VCaP (cell line): Measurements from ENCODE around the gene PRDX2.

Experiments used
- H3K27ac ChIP-seq: fragments of 450-650 bp; 2 replicates; pipeline ENCODE4 v1.5.1; 2017
- CTCF ChIP-seq: fragments of 450-650 bp; conservative IDR thresholded peaks from 2 replicates; pipeline ENCODE4 v1.5.1; 2017; ENCODE audit warnings: mild to moderate bottlenecking, moderate library complexity

Gene PRDX2

GRCh38 chr19:12792853-12793289 lies 8.7 kb downstream of the PRDX2 start:
- no peak for TF ChIP-seq CTCF
- peak overlapping the region; percentile 91 for H3K27ac ChIP-seq

GRCh38 chr19:12792051-12792852 lies 9.3 kb downstream of the PRDX2 start:
- TF ChIP-seq CTCF = no peak
- H3K27ac ChIP-seq = peak overlapping the region; percentile 91

- peak within 1 kb of the TSS; percentile 91 for H3K27ac ChIP-seq
- no peak; the same call in 1 of the 2 replicates for TF ChIP-seq CTCF
Measured at GRCh38 chr19:12791345-12792050, 10.1 kb downstream of the PRDX2 start, which contains the start of gene JUNB. JUNB (plus strand) TSS chr19:12791486; CDS start chr19:12791772, 286 bp downstream.

- peak overlapping the region; percentile 91 for H3K27ac ChIP-seq
- TF ChIP-seq CTCF = no peak
Measured at GRCh38 chr19:12790628-12791344, 10.8 kb downstream of the PRDX2 start.

- peak overlapping the region; percentile 91 for H3K27ac ChIP-seq
- TF ChIP-seq CTCF = no peak
Measured at GRCh38 chr19:12789904-12790619, 11.5 kb downstream of the PRDX2 start.

GRCh38 chr19:12789098-12789903 lies 12.3 kb downstream of the PRDX2 start:
- H3K27ac ChIP-seq = peak overlapping the region; percentile 91
- no peak for TF ChIP-seq CTCF
